GM18858 (cell line): ENCODE results near the gene OTUD5.

ENCODE experiments used
- ATAC-seq: cut with Tn5 transposase; IDR thresholded peaks from one replicate; pipeline ENCODE4 v1.9.1; 2021; ENCODE audit not compliant: unreplicated experiment

OTUD5 gene

DNA sequence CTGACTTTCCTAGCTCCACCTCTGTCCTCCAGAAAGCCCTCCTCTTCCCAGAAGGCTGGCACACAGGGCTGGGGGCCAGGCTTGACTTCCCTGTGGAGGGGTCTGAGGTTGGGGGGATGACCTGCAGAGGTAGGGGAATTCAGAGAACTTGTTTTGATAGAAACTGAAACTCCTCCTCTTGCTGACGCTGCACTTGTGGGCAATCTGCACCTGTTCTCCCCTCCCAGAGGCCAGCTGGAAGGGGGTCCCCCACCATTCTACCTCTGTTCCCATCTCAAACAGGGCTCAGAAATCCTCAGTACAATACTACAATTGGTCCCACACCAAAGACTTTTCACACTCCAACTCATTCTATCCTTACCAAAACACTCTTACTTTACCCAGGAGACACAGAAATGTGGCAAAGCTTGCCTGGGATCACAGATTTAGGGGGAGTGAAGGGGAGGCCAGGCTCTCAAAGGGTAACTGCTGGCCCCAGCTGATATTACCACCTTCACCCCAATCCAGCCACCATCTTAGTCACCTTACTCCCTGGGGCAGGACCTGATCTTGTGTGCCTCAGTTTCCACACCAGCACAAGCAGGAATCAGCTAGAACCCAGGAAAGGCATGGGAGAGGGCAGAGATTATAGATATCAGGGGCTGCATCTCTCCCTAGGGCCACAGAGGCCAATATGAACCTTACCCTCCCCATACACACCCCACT lies 18.5 kb downstream of the OTUD5 start:
- peak; percentile 43 for ATAC-seq

DNA sequence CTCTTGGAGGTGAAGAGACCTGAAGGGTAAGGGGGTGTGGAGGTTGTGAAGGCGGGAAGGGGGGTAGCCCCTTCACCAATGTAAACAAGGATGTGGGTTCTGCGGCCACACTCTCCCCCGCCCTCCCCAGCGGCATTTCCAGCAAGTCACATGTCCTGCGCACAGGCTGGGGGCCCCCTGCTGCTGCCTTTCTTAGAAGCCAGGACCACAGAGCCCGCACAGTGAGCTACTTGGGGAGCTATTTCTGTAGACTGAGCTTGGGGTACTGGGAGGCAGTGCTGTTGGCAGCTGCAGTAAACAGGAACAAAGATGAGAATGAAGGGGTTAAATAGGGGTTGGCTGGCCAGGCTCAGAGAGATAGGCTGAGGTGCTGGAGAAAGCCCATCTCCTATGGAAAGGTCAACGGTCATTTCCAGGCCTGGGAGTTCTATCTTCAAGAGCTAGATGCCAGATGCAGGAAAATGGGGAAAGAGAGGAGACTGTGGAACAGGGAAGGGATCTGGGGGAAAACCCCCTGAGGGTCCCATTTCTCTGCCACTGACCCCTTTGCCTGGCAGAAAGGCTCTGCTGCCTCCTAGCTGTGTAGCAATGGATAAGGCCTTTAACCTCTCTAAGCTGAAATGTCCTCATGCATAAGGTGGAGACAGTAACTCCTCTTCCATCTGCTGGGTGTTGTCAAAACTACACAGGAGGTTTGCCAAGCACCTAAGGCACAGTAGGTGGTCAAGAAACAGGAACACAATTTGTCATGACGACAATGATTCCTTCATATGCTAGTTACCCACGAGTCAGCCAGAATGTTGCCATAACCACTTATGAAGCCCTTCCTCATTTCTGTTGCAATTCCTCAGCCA lies 20.1 kb downstream of the OTUD5 start:
- ATAC-seq = peak; percentile 37

DNA sequence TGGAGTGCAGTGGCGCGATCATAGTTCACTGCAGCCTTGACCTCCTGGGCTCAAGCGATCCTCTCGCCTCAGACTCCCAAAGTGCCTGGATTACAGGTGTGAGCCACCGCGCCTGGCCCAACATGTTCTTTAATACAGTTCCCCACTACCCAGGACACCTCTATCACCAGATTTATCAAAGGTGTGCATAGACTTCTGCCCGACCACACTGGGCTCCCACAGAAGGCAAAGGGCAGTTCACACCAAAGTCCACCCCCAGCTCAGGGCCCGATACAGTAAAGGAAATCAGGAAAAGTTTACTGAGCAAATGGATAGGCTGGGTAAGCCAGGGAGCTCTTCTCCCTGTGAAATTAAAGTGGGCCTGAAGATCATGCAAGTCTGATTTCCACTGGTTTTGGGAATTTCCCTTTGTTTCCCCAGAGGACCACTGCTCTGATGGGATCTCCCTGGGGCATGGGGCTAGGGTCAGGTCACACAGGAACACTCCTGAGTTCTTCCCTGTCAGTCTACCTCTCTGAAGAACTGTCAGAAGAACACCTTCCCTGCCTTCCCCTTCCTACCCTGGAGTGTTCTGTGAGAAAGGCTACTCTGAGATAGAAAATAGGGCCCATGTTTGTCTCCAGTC lies 20.9 kb downstream of the OTUD5 start:
- no peak for ATAC-seq

DNA sequence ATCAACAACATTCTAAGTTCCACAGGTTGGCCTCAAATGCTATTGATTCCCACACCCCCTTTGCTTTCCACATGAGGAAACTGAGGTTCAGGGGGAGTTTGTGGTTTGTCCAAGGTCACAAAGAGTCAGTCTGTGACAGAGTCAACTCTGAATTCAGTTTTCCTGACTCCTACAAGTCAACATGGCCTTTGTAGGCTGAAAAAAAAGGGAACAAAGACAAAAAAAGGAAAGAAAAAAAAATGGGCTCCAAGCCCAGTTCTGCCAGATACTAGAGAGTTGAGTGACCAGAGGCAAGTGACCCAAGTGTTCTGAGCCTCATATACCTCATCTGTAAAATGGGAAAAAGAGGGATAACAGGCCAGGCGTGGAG lies 22.1 kb downstream of the OTUD5 start:
- ATAC-seq = no peak

DNA sequence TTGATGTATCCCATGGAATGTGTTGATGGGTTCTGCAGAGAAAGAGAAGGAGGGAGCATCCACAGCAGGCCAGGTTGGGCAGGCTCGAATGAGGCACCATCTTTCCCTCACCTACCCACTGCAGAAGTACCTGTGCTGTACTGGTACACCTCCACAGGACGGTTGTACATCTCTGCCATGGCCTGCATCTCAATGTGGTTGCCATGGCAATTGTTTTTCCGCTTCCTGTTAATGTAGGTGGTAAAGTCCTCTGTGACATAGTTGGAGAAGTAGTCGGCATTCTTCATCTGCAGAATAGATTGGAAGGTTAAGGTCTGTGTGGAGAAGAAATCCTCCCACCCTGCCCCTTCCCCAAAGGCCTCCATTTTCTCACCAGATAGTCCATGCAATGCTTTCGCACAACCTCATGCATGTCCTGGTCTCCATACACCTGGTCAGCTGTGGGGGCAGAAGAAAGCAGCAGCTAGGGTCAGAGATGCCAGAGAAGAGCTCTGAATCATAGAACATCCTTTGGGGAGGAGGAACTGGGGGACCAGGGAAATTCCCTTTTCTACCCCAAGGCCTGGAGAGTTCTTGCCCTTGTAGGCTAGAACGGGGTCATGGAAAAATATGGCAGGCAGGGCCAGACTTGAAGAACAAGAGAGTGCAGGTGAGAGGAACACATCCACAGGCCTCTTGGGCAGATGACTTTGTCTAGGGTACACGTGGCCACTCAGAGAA lies 22.7 kb downstream of the OTUD5 start:
- ATAC-seq = no peak

DNA sequence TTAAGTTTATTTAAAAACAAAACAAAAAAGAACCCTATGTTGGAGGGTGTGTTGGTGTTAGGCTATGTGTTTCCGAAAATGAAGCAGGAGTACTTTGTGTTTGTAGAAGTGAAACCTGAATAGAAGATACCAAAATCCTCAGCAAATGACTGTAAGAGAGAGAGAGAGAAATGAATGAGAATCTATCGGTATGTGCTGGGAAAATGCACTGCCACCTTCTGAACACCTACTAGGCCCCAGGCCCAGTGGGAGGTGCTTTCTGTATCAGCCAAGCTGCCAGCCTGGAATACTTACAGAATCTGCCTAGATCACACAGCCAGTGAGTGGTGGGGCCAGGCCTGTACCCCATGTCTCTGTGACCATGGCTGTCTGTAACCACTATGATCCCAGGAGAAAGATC lies 23.6 kb downstream of the OTUD5 start:
- ATAC-seq = peak; percentile 34

DNA sequence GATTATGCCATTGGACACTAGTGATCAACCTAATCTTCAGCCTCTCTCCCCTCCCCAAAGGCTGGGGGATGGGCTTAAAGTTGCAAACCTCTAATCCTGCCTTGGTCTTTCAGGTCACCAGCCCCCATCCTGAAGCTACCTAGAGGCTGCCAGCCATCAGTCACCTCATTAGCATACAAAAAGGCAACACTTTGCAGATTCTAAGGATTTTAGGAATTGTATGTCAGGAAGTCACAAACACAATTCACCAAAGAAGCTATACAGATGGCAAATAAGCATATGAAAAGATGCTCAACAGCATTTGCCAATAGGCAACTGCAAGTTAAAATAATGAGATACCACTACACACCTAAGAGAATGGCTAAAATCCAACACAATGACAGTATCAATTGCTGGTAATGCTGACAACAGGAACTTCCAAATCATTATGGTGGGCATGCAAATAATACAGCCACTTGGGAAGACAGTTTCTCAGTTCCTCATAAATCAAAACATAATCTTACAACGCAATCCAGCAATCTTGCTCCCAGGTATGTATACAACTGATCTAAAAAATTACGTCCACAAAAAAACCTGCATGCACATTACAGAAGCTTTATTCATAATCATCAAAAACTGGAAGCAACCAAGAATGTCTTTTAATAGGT lies 29.5 kb downstream of the OTUD5 start:
- ATAC-seq = no peak

DNA sequence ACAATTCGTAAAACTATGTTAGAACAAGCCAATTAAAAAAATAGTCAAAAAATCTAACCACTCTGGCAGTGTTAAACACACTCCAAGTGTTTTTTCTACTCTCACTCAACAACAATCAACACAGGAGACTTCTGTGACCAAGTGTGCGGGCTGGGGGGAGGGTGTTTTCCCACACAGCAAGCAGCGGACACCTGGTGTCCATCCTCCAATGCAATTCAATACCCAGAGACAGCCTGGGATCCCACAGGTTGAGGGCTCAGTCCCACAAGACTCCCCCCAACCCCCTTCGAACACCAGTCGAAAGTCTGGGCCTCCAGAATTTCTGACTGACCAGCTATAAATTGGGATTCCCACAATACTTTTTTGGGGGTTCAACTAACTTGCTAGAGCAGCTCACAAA lies 30.3 kb downstream of the OTUD5 start:
- no peak for ATAC-seq

DNA sequence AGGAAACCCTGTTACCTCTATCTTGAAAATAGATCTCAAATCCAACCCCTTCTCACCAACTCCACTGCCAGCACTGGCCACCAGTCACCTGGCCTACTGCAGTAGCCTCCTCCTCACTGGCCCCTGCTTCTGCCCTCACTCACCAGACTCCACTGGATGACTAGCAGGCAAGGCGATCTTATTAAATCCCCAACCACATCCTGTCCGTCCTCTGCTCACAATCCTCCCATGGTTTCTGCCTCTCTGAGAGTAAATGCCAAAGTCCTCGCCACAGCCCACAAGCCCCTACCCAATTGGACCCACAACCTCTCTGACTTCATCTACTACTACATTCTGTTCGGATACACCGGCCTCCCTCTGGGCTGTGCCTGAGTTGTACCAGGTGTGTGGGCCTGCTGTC lies 33.1 kb downstream of the OTUD5 start:
- no peak for ATAC-seq

DNA sequence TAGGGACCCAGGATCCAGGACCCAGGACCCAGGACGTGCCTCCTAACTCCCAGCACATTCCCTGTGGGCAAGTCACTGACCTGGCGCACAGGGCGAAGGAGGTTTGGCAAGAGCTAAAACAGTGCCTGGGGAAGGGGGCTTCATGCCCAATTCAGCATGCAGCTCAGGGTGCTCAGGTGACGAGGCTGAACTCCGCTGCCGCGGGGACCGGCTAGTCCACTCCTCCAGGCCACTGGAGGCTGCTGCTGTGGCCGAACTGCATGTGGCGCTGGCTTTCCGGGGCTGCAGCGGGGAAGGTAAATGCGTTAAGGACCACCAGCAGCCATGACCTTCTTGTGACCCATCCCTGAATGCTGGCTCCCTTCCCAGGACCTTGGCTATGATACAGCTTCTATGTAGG lies 33.6 kb downstream of the OTUD5 start:
- no peak for ATAC-seq

DNA sequence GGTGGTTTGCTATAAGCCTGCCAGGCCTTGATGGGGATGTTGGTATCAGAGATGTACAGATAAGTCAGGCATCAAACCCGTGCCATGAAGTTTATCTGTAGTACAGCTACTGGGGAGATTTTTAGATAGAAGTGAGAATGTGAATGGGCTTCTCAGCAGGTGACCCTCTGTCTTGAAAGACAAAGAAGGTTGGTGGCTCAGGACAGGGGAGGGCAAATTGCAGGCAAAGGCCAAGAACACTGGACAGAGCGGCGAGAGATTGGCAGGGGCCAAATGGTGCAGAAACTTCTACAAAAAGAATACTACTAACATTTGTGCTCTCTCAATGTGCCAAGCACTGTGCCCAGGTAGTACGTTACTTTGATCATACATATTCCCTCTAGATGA lies 36.7 kb downstream of the OTUD5 start:
- ATAC-seq = no peak

DNA sequence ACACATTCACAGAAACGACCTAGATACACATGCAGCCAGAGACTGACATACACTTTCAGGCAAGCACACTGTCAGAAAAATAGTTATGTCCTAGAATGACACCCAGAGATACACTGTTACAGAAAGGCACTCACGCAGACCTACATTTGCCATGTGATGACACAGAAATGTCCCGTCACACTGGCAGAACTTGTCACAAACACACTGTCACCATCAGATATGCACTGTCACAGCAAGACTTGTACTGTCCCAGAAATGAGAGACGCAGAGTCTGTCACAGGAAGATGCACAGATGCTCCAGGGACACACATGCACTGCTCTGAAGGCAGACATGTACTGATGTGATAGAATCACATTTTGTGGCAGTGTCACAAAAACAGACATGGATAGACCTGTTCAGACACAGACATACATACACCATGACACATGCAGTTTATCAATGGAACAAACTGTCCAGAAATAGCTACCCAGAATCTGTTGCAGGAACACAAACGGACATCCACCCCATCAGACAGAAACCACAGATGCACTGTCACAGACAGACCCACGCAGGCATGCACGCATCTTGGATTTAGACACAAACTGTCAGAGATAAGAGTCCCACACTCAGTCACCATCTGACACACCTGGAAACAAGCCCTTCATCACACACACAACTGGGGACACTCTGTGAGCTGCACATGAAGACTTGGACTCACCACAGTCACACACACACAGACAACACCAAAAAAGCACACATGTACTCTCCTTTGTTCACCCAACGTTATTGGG lies 37.3 kb downstream of the OTUD5 start:
- no peak for ATAC-seq

DNA sequence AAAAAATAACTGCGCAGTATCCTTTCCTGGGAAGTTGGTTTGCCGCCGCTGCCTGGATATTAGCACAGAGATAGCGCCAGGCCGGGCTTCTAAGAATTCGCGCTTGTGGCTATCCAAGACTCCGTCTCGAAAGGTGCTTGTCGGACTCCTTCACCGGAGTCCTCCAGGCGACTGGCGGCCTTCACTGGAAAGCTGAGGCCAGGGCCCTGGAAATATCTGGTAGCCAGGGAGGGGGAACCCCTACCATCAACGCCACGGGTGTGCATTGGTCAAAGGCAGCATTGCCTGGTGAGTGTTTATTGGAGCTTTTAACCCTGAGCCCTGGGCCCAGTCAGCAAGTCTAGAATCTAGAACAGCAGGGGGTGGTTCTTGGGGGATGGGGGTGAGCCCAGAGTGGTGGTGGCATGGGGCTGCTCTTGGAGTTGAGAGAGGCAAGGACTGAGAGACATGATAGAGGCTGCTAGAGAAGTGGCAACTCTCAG lies 38.0 kb downstream of the OTUD5 start:
- ATAC-seq = no peak

DNA sequence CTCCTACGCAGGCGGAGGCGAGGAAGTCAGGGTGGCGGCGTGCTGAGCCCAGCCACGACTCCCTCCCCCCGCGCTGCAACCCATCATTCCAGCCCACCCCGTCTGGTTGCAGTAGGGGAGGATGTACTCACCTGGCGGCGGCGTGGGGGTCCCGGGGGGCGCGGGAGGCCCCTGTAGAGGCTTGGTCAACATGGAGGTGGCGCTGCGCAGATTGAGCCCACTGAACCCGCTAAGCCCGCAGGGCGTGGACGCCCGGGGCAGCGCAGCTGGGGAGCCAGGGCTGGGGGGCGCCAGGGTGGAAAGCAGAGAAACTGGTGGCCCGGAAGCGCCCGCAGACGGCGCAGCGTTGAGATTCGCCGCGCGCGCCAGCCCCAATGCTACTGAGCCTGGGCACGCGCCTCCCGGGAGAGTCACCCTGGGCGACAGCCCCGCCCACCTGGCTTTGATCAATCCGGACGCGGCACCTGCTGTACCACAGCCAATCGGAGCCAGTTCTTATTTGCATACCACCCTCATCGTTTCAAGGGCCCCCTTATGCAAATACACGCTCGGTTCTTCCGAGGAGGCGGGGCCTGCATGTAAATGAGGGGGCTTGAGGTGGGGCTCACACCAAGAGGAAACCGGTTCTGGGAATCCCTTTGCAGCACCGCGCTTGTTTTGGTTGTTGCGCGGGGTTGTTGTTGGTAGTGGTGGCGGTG lies 38.6 kb downstream of the OTUD5 start, which contains the start of gene PIM2:
Gene PIM2 (minus strand): TSS at position 382 of the 698 bp plus-strand sequence. CDS start 190 bp downstream, at position 192.
- peak; percentile 54 for ATAC-seq

DNA sequence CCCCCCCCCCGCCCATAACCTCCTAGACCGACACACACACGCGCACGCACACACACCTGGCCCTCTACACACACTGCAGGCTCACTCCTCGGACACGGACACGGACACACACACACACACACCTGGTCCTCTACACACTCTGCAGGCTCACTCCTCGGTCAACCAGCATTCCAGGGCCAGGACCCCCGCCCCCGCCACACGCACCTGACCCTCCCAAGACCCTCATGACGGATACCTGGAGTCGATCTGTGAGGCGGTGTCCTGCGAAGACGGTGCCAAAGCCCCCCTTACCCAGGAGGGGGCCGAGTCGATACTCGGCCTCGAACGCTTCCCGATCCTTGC lies 39.1 kb downstream of the OTUD5 start:
- no peak for ATAC-seq

DNA sequence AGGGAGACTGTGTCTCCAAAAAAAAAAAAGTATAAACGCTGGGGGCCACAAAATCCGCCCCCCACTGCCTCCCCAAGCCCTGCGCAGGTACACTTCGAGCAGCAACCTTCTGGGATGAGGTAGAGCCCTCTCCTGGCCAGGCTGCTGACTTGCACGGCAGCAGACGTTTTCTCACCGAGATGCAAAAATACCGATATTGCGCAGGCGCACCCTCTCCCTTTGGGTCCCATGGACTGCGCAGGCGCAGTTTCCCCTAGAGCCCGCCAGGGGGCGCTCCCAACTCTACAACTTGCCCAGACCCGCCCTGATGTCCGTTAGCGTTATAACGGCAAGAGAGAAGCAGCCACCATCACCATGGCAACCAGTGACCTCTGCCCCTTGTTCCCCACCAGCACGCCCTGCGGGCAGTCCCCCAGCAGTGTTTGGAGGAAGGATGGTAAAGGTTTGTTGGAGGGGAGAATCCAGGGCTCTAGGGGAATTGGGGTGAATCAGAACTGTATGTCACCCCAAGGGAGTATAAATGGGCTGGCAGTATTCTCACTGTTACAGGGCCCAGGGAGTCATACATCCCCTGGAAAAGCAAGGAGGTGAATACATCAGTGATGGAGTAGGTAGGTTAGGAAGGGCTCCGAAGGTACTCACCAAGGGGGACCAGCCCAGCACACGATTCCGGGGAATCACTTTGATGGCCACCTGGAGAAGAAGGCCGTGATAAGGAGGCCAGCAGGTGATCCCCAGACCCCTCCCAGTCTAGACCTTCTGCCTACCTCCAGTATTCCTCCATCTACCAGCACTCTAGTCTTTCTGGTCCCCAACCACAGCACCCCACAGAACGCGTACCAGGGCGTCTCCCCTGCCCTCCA lies 40.0 kb downstream of the OTUD5 start:
- no peak for ATAC-seq

DNA sequence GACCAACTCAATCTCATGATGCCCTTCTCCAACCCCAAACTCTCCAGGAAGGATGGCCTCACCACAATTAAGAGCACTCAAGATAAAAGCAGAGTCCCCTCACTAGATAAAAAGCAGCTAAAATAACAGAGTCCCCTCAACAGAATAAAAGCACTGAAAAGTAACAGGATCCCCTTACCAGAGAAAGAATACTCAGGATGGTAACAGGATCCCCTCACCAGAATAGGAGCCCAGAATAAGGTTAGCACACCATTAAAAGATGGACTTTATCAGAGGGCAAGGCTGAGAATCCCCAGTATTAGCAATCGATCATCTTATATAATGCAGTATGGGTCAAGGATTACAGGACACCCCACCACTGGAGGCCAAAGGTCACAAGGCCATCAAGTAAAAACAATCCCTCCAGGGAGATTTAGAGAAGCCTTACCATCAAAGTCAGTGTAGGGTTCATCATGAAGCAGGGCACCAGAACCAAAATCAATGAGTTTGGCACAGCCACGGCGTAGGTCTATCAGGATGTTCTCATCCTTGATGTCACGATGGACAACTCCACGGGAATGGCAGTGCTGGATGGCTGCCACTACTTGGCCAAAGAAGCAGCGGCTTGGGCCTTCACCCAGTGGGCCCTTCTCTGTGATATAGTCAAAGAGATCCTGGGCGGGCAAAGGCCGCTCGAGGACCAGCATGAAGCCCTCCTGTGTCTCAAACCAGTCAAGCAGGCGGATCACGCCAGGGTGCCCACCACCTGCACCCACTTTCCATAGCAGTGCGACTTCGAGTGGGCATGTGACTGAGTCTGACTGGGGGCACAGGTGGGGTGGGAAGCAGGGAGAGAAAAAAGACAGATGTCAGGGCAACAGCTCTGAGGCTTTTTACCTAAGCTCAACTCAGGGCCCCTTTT lies 42.6 kb downstream of the OTUD5 start:
- ATAC-seq = no peak
